Cardiac muscle cell (in vitro differentiated cells and primary cell): Measurements from ENCODE around the gene ISM1. TPM values are rescaled to one million over a fixed set of nuclear protein-coding genes. Genes with fewer than 3 reads are reported as not detected.

Experiments
- DNase-seq, 2 donors: peaks; one replicate each; pipeline versions ENCODE4 v3.0.0 to v3.0.0-alpha.2; 2010 to 2017; ENCODE audit warnings: low read depth in 1 of 2, low spot score in 1 of 2
- H3K27ac ChIP-seq: fragments of 200-600 bp; sonication (generic); 2 replicates; pipeline ENCODE4 v1.5.1; 2016
- H3K27me3 ChIP-seq: fragments of 200-600 bp; sonication (generic); 2 replicates; pipeline ENCODE4 v1.6.0; 2016; ENCODE audit warnings: control low read depth
- H3K36me3 ChIP-seq: fragments of 200-600 bp; sonication (generic); 2 replicates; pipeline ENCODE4 v1.5.1; 2016; ENCODE audit warnings: control low read depth
- H3K4me1 ChIP-seq: fragments of 200-600 bp; sonication (generic); 2 replicates; pipeline ENCODE4 v1.8.1; 2017; ENCODE audit warnings: low read depth, mild to moderate bottlenecking, mixed run types
- H3K4me3 ChIP-seq: fragments of 200-600 bp; sonication (generic); 2 replicates; pipeline ENCODE4 v1.5.1; 2016; ENCODE audit warnings: mild to moderate bottlenecking
- H3K9me3 ChIP-seq: fragments of 200-600 bp; sonication (generic); 2 replicates; pipeline ENCODE4 v1.5.1; 2017; ENCODE audit warnings: low read depth, mild to moderate bottlenecking, control low read depth
- CTCF ChIP-seq: IDR thresholded peaks from 2 replicates; pipeline ENCODE4 v1.5.1; 2012; ENCODE audit warnings: low read depth, mild to moderate bottlenecking, low read length
- polyA plus RNA-seq: library from polyadenylated mRNA; unstranded; fragments of >200 nt; fragmentation: Nextera tagmentation; extraction: Ambion mirVana; gene quantifications from 2 replicates; pipeline ENCODE4 v1.2.1, GENCODE V29; 2016
- total RNA-seq: library from RNA; depleted of rRNA; stranded (reverse); fragments of >200 nt; gene quantifications from 2 replicates; pipeline ENCODE4 v1.2.3, GENCODE V29; 2016

ISM1 gene
- total and polyA plus RNA-seq, 2 experiments from 2014 or later, result 0.21 to 0.59 TPM

- Histone ChIP-seq H3K9me3 (no peaks in the 10 kb centered on the region), H3K27me3 (peaks cover 66% of the 10 kb centered on the region), H3K27ac (no peak overlapping the region), H3K4me1 (no peaks in the 10 kb centered on the region), H3K36me3 (no peaks in the 10 kb centered on the region), H3K4me3 (peak overlapping the region; percentile 46)
- TF ChIP-seq CTCF, result no peak
- DNase-seq, result peak; percentile 74 to 83
Observed at GRCh38 chr20:13221673-13222318, 722 bp downstream of the ISM1 start.

- peaks cover 61% of the 10 kb centered on the region for H3K27me3 ChIP-seq
- no peak for TF ChIP-seq CTCF
- H3K27ac ChIP-seq, result no peak overlapping the region
- no peaks in the 10 kb centered on the region for H3K9me3 ChIP-seq
- no peaks in the 10 kb centered on the region for H3K36me3 ChIP-seq
- H3K4me1 ChIP-seq, result no peaks in the 10 kb centered on the region
- no peak overlapping the region for H3K4me3 ChIP-seq
- no peak for DNase-seq
Observed at GRCh38 chr20:13222319-13222716, 1.2 kb downstream of the ISM1 start.

GRCh38 chr20:13223736-13224520, 2.9 kb downstream of the ISM1 start:
- Histone ChIP-seq H3K36me3 (no peaks in the 10 kb centered on the region), H3K9me3 (no peaks in the 10 kb centered on the region), H3K4me3 (no peak overlapping the region), H3K27ac (no peak overlapping the region), H3K27me3 (peaks cover 44% of the 10 kb centered on the region), H3K4me1 (no peaks in the 10 kb centered on the region)
- TF ChIP-seq CTCF, result no peak
- DNase-seq, result no peak

- no peak for DNase-seq
- Histone ChIP-seq H3K36me3 (no peaks in the 10 kb centered on the region), H3K4me3 (no peak overlapping the region), H3K4me1 (no peaks in the 10 kb centered on the region), H3K27ac (no peak overlapping the region), H3K9me3 (no peaks in the 10 kb centered on the region), H3K27me3 (peaks cover 21% of the 10 kb centered on the region)
- no peak for TF ChIP-seq CTCF
Observed at GRCh38 chr20:13226367-13226766, 5.3 kb downstream of the ISM1 start.

- Histone ChIP-seq H3K4me3 (no peak overlapping the region), H3K27ac (no peak overlapping the region), H3K36me3 (no peaks in the 10 kb centered on the region), H3K9me3 (no peaks in the 10 kb centered on the region), H3K4me1 (no peaks in the 10 kb centered on the region), H3K27me3 (peaks cover under 1% of the 10 kb centered on the region)
- DNase-seq, result no peak
- no peak for TF ChIP-seq CTCF
Observed at GRCh38 chr20:13228771-13229170, 7.7 kb downstream of the ISM1 start.
